ENCODE results near the gene AKR1B1.

Gene AKR1B1

GRCh38 chr7:134476044-134476443, 17.1 kb upstream of the AKR1B1 start:
- TF ChIP-seq POLR2AphosphoS5 (IDR thresholded peaks at IDR 0.05; ENCODE audit: low read depth, low read length) (no peak), SIN3A (IDR thresholded peaks at IDR 0.05; ENCODE audit: borderline replicate concordance, insufficient read depth, low read length) (no peak)

GRCh38 chr7:134474828-134475227, 15.9 kb upstream of the AKR1B1 start:
- TF ChIP-seq TAF1 (IDR thresholded peaks at IDR 0.05; ENCODE audit: borderline replicate concordance, insufficient read depth, low read length) (no peak), REST (IDR thresholded peaks at IDR 0.05; ENCODE audit: insufficient read depth in 1 of 2, low read depth in 2 of 2, low read length in 2 of 2) (no peak), POLR2AphosphoS5 (IDR thresholded peaks at IDR 0.05; ENCODE audit: low read depth, low read length) (no peak), FOXP2 (optimal IDR thresholded peaks at IDR 0.05; ENCODE audit: borderline replicate concordance, extremely low read depth, extremely low read length, insufficient read depth) (no peak), SIN3A (IDR thresholded peaks at IDR 0.05; ENCODE audit: borderline replicate concordance, insufficient read depth, low read length) (no peak)

GRCh38 chr7:134473861-134474291, 15.0 kb upstream of the AKR1B1 start:
- no peak for TF ChIP-seq FOXP2 (optimal IDR thresholded peaks at IDR 0.05; ENCODE audit: borderline replicate concordance, extremely low read depth, extremely low read length, insufficient read depth)
- no peak for TF ChIP-seq SIN3A (IDR thresholded peaks at IDR 0.05; ENCODE audit: borderline replicate concordance, insufficient read depth, low read length)
- no peak for TF ChIP-seq TAF1 (IDR thresholded peaks at IDR 0.05; ENCODE audit: borderline replicate concordance, insufficient read depth, low read length)

GRCh38 chr7:134472572-134473244, 13.8 kb upstream of the AKR1B1 start:
- TF ChIP-seq POLR2AphosphoS5 (IDR thresholded peaks at IDR 0.05; ENCODE audit: low read depth, low read length) (no peak), FOXP2 (optimal IDR thresholded peaks at IDR 0.05; ENCODE audit: borderline replicate concordance, extremely low read depth, extremely low read length, insufficient read depth) (no peak), REST (IDR thresholded peaks at IDR 0.05; ENCODE audit: insufficient read depth in 1 of 2, low read depth in 2 of 2, low read length in 2 of 2) (no peak), SIN3A (IDR thresholded peaks at IDR 0.05; ENCODE audit: borderline replicate concordance, insufficient read depth, low read length) (no peak), TAF1 (IDR thresholded peaks at IDR 0.05; ENCODE audit: borderline replicate concordance, insufficient read depth, low read length) (no peak)

GRCh38 chr7:134470864-134471263, 12.0 kb upstream of the AKR1B1 start:
- TF ChIP-seq TAF1 (IDR thresholded peaks at IDR 0.05; ENCODE audit: borderline replicate concordance, insufficient read depth, low read length) (no peak), FOXP2 (optimal IDR thresholded peaks at IDR 0.05; ENCODE audit: borderline replicate concordance, extremely low read depth, extremely low read length, insufficient read depth) (no peak), POLR2AphosphoS5 (IDR thresholded peaks at IDR 0.05; ENCODE audit: low read depth, low read length) (no peak), SIN3A (IDR thresholded peaks at IDR 0.05; ENCODE audit: borderline replicate concordance, insufficient read depth, low read length) (no peak), REST (IDR thresholded peaks at IDR 0.05; ENCODE audit: insufficient read depth in 1 of 2, low read depth in 2 of 2, low read length in 2 of 2) (no peak)

GRCh38 chr7:134469622-134470021, 10.7 kb upstream of the AKR1B1 start:
- TF ChIP-seq FOXP2 (optimal IDR thresholded peaks at IDR 0.05; ENCODE audit: borderline replicate concordance, extremely low read depth, extremely low read length, insufficient read depth), result no peak
- TF ChIP-seq SIN3A (IDR thresholded peaks at IDR 0.05; ENCODE audit: borderline replicate concordance, insufficient read depth, low read length), result no peak
- TF ChIP-seq REST (IDR thresholded peaks at IDR 0.05; ENCODE audit: insufficient read depth in 1 of 2, low read depth in 2 of 2, low read length in 2 of 2), result no peak
- no peak for TF ChIP-seq POLR2AphosphoS5 (IDR thresholded peaks at IDR 0.05; ENCODE audit: low read depth, low read length)
- TF ChIP-seq TAF1 (IDR thresholded peaks at IDR 0.05; ENCODE audit: borderline replicate concordance, insufficient read depth, low read length), result no peak
